ENCODE results near the gene CERCAM.
"Not testable (repeated sequence)": the region's sequence is repeated elsewhere in the genome, so short reads cannot be mapped to it uniquely, and the experiment has no call there.

The CERCAM gene

GRCh38 chr9:128429513-128430086, 8.9 kb downstream of the CERCAM start:
- H3K9me3 ChIP-seq (ENCODE audit: control insufficient read depth in 2 of 2, low read length in 2 of 2): no peaks in the 10 kb centered on the region
- no peaks in the 10 kb centered on the region for H3K27me3 ChIP-seq (ENCODE audit: control insufficient read depth in 2 of 2, insufficient read depth in 2 of 2, low read length in 2 of 2)
- H3K36me3 ChIP-seq (ENCODE audit: control insufficient read depth in 2 of 2, insufficient read depth in 2 of 2, low read length in 2 of 2): no peaks in the 10 kb centered on the region
- H3K27ac ChIP-seq (ENCODE audit: low read depth in 2 of 2, low read length in 2 of 2): no peak overlapping the region
- no peak overlapping the region for H3K9ac ChIP-seq (ENCODE audit: low read depth in 1 of 2, low read length in 2 of 2)
- H3K4me1 ChIP-seq (ENCODE audit: control insufficient read depth in 2 of 2, insufficient read depth in 2 of 2, low read length in 2 of 2): no peaks in the 10 kb centered on the region
- no peak overlapping the region for H3K4me3 ChIP-seq (ENCODE audit: low read length in 2 of 2)

GRCh38 chr9:128431207-128431606, 10.6 kb downstream of the CERCAM start:
- Histone ChIP-seq H3K27me3 (ENCODE audit: control insufficient read depth in 2 of 2, insufficient read depth in 2 of 2, low read length in 2 of 2) (no peaks in the 10 kb centered on the region), H3K9ac (ENCODE audit: low read depth in 1 of 2, low read length in 2 of 2) (no peak overlapping the region), H3K27ac (ENCODE audit: low read depth in 2 of 2, low read length in 2 of 2) (no peak overlapping the region), H3K36me3 (ENCODE audit: control insufficient read depth in 2 of 2, insufficient read depth in 2 of 2, low read length in 2 of 2) (no peaks in the 10 kb centered on the region), H3K4me1 (ENCODE audit: control insufficient read depth in 2 of 2, insufficient read depth in 2 of 2, low read length in 2 of 2) (no peaks in the 10 kb centered on the region), H3K9me3 (ENCODE audit: control insufficient read depth in 2 of 2, low read length in 2 of 2) (no peaks in the 10 kb centered on the region), H3K4me3 (ENCODE audit: low read length in 2 of 2) (no peak overlapping the region)

GRCh38 chr9:128434340-128434739, 13.7 kb downstream of the CERCAM start:
- Histone ChIP-seq H3K27ac (ENCODE audit: low read depth in 2 of 2, low read length in 2 of 2) (no peak overlapping the region), H3K9ac (ENCODE audit: low read depth in 1 of 2, low read length in 2 of 2) (no peak overlapping the region), H3K4me3 (ENCODE audit: low read length in 2 of 2) (no peak overlapping the region), H3K9me3 (ENCODE audit: control insufficient read depth in 2 of 2, low read length in 2 of 2) (no peaks in the 10 kb centered on the region), H3K4me1 (ENCODE audit: control insufficient read depth in 2 of 2, insufficient read depth in 2 of 2, low read length in 2 of 2) (no peaks in the 10 kb centered on the region), H3K27me3 (ENCODE audit: control insufficient read depth in 2 of 2, insufficient read depth in 2 of 2, low read length in 2 of 2) (no peaks in the 10 kb centered on the region), H3K36me3 (ENCODE audit: control insufficient read depth in 2 of 2, insufficient read depth in 2 of 2, low read length in 2 of 2) (no peaks in the 10 kb centered on the region)

GRCh38 chr9:128435611-128436010, 15.0 kb downstream of the CERCAM start:
- H3K4me3 ChIP-seq (ENCODE audit: low read length in 2 of 2): no peak overlapping the region
- H3K36me3 ChIP-seq (ENCODE audit: control insufficient read depth in 2 of 2, insufficient read depth in 2 of 2, low read length in 2 of 2): no peaks in the 10 kb centered on the region
- no peak overlapping the region for H3K9ac ChIP-seq (ENCODE audit: low read depth in 1 of 2, low read length in 2 of 2)

GRCh38 chr9:128438343-128439109, 17.9 kb downstream of the CERCAM start:
- H3K9me3 ChIP-seq (ENCODE audit: control insufficient read depth in 2 of 2, low read length in 2 of 2): no peaks in the 10 kb centered on the region
- no peak overlapping the region for H3K27ac ChIP-seq (ENCODE audit: low read depth in 2 of 2, low read length in 2 of 2)
- H3K4me3 ChIP-seq (ENCODE audit: low read length in 2 of 2): no peak overlapping the region
- H3K36me3 ChIP-seq (ENCODE audit: control insufficient read depth in 2 of 2, insufficient read depth in 2 of 2, low read length in 2 of 2): no peaks in the 10 kb centered on the region
- H3K27me3 ChIP-seq (ENCODE audit: control insufficient read depth in 2 of 2, insufficient read depth in 2 of 2, low read length in 2 of 2): no peaks in the 10 kb centered on the region
- H3K4me1 ChIP-seq (ENCODE audit: control insufficient read depth in 2 of 2, insufficient read depth in 2 of 2, low read length in 2 of 2): no peaks in the 10 kb centered on the region
- no peak overlapping the region for H3K9ac ChIP-seq (ENCODE audit: low read depth in 1 of 2, low read length in 2 of 2)

More at GRCh38 chr9:128435611-128436010, 15.0 kb downstream of the CERCAM start:
- Histone ChIP-seq H3K27me3 (ENCODE audit: control insufficient read depth in 2 of 2, insufficient read depth in 2 of 2, low read length in 2 of 2) (no peaks in the 10 kb centered on the region), H3K9me3 (ENCODE audit: control insufficient read depth in 2 of 2, low read length in 2 of 2) (no peaks in the 10 kb centered on the region), H3K4me1 (ENCODE audit: control insufficient read depth in 2 of 2, insufficient read depth in 2 of 2, low read length in 2 of 2) (no peaks in the 10 kb centered on the region), H3K27ac (ENCODE audit: low read depth in 2 of 2, low read length in 2 of 2) (no peak overlapping the region)

GRCh38 chr9:128439273-128439672, 18.6 kb downstream of the CERCAM start:
- Histone ChIP-seq H3K9me3 (ENCODE audit: control insufficient read depth in 2 of 2, low read length in 2 of 2) (no peaks in the 10 kb centered on the region), H3K9ac (ENCODE audit: low read depth in 1 of 2, low read length in 2 of 2) (no peak overlapping the region), H3K4me3 (ENCODE audit: low read length in 2 of 2) (no peak overlapping the region), H3K4me1 (ENCODE audit: control insufficient read depth in 2 of 2, insufficient read depth in 2 of 2, low read length in 2 of 2) (no peaks in the 10 kb centered on the region), H3K27me3 (ENCODE audit: control insufficient read depth in 2 of 2, insufficient read depth in 2 of 2, low read length in 2 of 2) (no peaks in the 10 kb centered on the region), H3K27ac (ENCODE audit: low read depth in 2 of 2, low read length in 2 of 2) (no peak overlapping the region), H3K36me3 (ENCODE audit: control insufficient read depth in 2 of 2, insufficient read depth in 2 of 2, low read length in 2 of 2) (no peaks in the 10 kb centered on the region)

GRCh38 chr9:128442150-128442549, 21.5 kb downstream of the CERCAM start:
- Histone ChIP-seq H3K4me1 (ENCODE audit: control insufficient read depth in 2 of 2, insufficient read depth in 2 of 2, low read length in 2 of 2) (no peaks in the 10 kb centered on the region), H3K36me3 (ENCODE audit: control insufficient read depth in 2 of 2, insufficient read depth in 2 of 2, low read length in 2 of 2) (no peaks in the 10 kb centered on the region), H3K4me3 (ENCODE audit: low read length in 2 of 2) (no peak overlapping the region), H3K9ac (ENCODE audit: low read depth in 1 of 2, low read length in 2 of 2) (no peak overlapping the region), H3K9me3 (ENCODE audit: control insufficient read depth in 2 of 2, low read length in 2 of 2) (no peaks in the 10 kb centered on the region), H3K27ac (ENCODE audit: low read depth in 2 of 2, low read length in 2 of 2) (no peak overlapping the region), H3K27me3 (ENCODE audit: control insufficient read depth in 2 of 2, insufficient read depth in 2 of 2, low read length in 2 of 2) (no peaks in the 10 kb centered on the region)

GRCh38 chr9:128446505-128446904, 25.8 kb downstream of the CERCAM start:
- not testable (repeated sequence) for H3K27ac ChIP-seq (ENCODE audit: low read depth in 2 of 2, low read length in 2 of 2); H3K4me3 ChIP-seq (ENCODE audit: low read length in 2 of 2); H3K36me3 ChIP-seq (ENCODE audit: control insufficient read depth in 2 of 2, insufficient read depth in 2 of 2, low read length in 2 of 2); H3K27me3 ChIP-seq (ENCODE audit: control insufficient read depth in 2 of 2, insufficient read depth in 2 of 2, low read length in 2 of 2); H3K9ac ChIP-seq (ENCODE audit: low read depth in 1 of 2, low read length in 2 of 2); H3K4me1 ChIP-seq (ENCODE audit: control insufficient read depth in 2 of 2, insufficient read depth in 2 of 2, low read length in 2 of 2); H3K9me3 ChIP-seq (ENCODE audit: control insufficient read depth in 2 of 2, low read length in 2 of 2)

- no peaks in the 10 kb centered on the region for H3K27me3 ChIP-seq (ENCODE audit: control insufficient read depth in 2 of 2, insufficient read depth in 2 of 2, low read length in 2 of 2)
- H3K4me1 ChIP-seq (ENCODE audit: control insufficient read depth in 2 of 2, insufficient read depth in 2 of 2, low read length in 2 of 2): no peaks in the 10 kb centered on the region
- no peaks in the 10 kb centered on the region for H3K9me3 ChIP-seq (ENCODE audit: control insufficient read depth in 2 of 2, low read length in 2 of 2)
- H3K27ac ChIP-seq (ENCODE audit: low read depth in 2 of 2, low read length in 2 of 2): no peak overlapping the region
- no peaks in the 10 kb centered on the region for H3K36me3 ChIP-seq (ENCODE audit: control insufficient read depth in 2 of 2, insufficient read depth in 2 of 2, low read length in 2 of 2)
- H3K9ac ChIP-seq (ENCODE audit: low read depth in 1 of 2, low read length in 2 of 2): no peak overlapping the region
- H3K4me3 ChIP-seq (ENCODE audit: low read length in 2 of 2): no peak overlapping the region
Observed at GRCh38 chr9:128448746-128449145, 28.1 kb downstream of the CERCAM start.

- H3K9ac ChIP-seq (ENCODE audit: low read depth in 1 of 2, low read length in 2 of 2): no peak overlapping the region
- H3K36me3 ChIP-seq (ENCODE audit: control insufficient read depth in 2 of 2, insufficient read depth in 2 of 2, low read length in 2 of 2): peaks cover 2% of the 10 kb centered on the region in 2 donors
- no peak overlapping the region for H3K4me3 ChIP-seq (ENCODE audit: low read length in 2 of 2)
- H3K9me3 ChIP-seq (ENCODE audit: control insufficient read depth in 2 of 2, low read length in 2 of 2): no peaks in the 10 kb centered on the region
- H3K27me3 ChIP-seq (ENCODE audit: control insufficient read depth in 2 of 2, insufficient read depth in 2 of 2, low read length in 2 of 2): no peaks in the 10 kb centered on the region
- peaks cover 7 to 8% of the 10 kb centered on the region in 2 donors for H3K4me1 ChIP-seq (ENCODE audit: control insufficient read depth in 2 of 2, insufficient read depth in 2 of 2, low read length in 2 of 2)
- no peak overlapping the region for H3K27ac ChIP-seq (ENCODE audit: low read depth in 2 of 2, low read length in 2 of 2)
Observed at GRCh38 chr9:128454991-128455390, 34.3 kb downstream of the CERCAM start.

All from mucosa of rectum (tissue), 2 donors.